ENCODE measurements around the gene KRTDAP. TPM values are rescaled to one million over a fixed set of nuclear protein-coding genes. Genes with fewer than 3 reads are reported as not detected.

KRTDAP gene
- total RNA-seq, 1 donor from 2014 or later: not detected

DNA sequence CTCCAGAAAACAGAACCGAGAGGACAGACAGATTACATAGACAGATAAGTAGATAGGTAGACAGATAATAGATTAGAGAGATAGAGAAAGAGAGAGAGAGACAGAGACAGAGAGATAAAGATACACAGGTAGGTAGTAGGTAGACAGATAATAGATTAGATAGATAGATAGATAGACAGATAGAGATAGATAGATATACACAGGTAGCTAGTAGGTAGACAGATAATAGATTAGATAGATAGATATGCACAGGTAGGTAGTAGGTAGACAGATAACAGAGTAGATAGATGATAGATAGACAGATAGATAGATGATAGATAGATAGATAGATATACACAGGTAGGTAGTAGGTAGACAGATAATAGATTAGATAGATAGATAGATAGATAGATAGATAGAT lies 32.1 kb downstream of the KRTDAP start:
- POLR2A ChIA-PET: interaction anchor here (0.6 to 4.9 kb wide), 6 partner anchors 9 to 135 kb away, joined by 3 to 33 read pairs (median 4); partner anchors contain the start of gene FFAR1
- H3K27me3 Mint-ChIP-seq: no peaks in the 10 kb centered on the region
- intact Hi-C loops (cut with micrococcal nuclease): no loop called here

DNA sequence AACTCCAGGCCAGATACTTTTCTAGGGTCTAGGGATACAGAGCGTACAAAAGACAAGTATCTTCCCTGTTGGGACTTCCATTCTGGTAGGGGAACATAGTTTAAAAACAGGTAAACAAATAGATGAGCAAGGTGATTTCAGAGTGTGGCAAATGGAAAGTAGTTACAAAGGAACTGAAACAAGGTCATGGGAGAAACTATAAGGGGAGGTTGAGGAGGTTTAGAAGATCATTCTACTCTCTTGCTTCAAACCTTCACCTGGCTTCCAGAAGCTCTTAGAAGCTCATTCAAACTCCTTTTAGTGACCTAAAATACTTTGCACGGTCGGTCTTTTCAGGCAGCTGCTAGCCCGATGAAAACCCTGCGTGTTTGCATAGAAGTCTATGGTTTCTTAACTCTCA lies 33.1 kb downstream of the KRTDAP start:
- intact Hi-C loops (cut with micrococcal nuclease): no loop called here
- Mint-ChIP-seq H3K27me3 (no peaks in the 10 kb centered on the region), H3K4me1 (peaks cover 65% of the 10 kb centered on the region), H3K9me3 (no peaks in the 10 kb centered on the region), H3K27ac (peak overlapping the region; percentile 1), H3K4me3 (peak overlapping the region; percentile 21), H3K36me3 (ENCODE audit: low read depth) (no peaks in the 10 kb centered on the region)
- DNase-seq (no peak), ATAC-seq (ENCODE audit: low read depth) (peak; percentile 7)
- ChIA-PET POLR2A (interaction anchor here (0.5 to 4.9 kb wide), 6 partner anchors 9 to 322 kb away, joined by 3 to 33 read pairs (median 3); partner anchors contain the start of genes FFAR1 and LGI4), CTCF (interaction anchor here (0.7 to 3.7 kb wide), 4 partner anchors 9 to 104 kb away, joined by 4 to 18 read pairs (median 7); no protein-coding TSS in a partner anchor)
- TF ChIP-seq, protein P1, sequence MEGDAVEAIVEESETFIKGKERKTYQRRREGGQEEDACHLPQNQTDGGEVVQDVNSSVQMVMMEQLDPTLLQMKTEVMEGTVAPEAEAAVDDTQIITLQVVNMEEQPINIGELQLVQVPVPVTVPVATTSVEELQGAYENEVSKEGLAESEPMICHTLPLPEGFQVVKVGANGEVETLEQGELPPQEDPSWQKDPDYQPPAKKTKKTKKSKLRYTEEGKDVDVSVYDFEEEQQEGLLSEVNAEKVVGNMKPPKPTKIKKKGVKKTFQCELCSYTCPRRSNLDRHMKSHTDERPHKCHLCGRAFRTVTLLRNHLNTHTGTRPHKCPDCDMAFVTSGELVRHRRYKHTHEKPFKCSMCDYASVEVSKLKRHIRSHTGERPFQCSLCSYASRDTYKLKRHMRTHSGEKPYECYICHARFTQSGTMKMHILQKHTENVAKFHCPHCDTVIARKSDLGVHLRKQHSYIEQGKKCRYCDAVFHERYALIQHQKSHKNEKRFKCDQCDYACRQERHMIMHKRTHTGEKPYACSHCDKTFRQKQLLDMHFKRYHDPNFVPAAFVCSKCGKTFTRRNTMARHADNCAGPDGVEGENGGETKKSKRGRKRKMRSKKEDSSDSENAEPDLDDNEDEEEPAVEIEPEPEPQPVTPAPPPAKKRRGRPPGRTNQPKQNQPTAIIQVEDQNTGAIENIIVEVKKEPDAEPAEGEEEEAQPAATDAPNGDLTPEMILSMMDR (IDR thresholded peaks at IDR 0.05): no peak

More for the DNA sequence above, 32.1 kb downstream of the KRTDAP start:
- DNase-seq: no peak
- Mint-ChIP-seq H3K36me3 (ENCODE audit: low read depth) (no peaks in the 10 kb centered on the region), H3K9me3 (no peaks in the 10 kb centered on the region), H3K27ac (no peak overlapping the region), H3K4me3 (peak overlapping the region; percentile 6), H3K4me1 (peaks cover 75% of the 10 kb centered on the region)
- CTCF ChIA-PET: interaction anchor here (1.9 to 3.7 kb wide), 3 partner anchors 11 to 105 kb away, joined by 6 to 18 read pairs (median 9); no protein-coding TSS in a partner anchor
- TF ChIP-seq, protein P1 (IDR thresholded peaks at IDR 0.05): no peak
- ATAC-seq (ENCODE audit: low read depth): no peak

DNA sequence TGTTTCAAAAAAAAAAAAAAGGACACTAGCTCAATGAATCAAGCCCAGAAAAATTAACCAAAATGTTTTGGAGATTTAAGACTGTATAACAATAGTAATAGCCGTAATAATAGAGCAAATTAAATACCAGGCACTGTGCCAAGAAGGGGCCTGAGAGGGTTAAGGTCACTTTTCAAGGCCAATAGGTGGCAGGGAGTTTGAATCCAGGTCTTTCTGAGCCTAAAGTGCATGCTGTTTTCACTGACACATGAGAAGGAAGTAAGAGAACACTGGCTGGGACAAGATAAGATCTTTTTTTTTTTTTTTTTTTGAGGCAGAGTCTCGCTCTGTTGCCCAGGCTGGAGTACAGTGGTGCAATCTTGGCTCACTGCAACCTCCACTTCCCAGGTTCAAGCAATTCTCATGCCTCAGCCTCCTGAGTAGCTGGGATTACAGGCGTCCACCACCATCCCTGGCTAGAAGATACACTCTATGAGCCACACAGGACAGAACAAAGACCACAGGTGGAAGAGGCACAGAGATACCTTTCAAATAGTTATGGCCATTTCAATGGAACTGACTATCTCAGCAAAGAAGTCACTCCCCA lies 34.6 kb downstream of the KRTDAP start:
- DNase-seq (no peak), ATAC-seq (ENCODE audit: low read depth) (no peak)
- no peaks in the 10 kb centered on the region for H3K9me3 Mint-ChIP-seq
- ChIA-PET POLR2A (interaction anchor here (0.5 to 0.8 kb wide), 2 partner anchors 47 to 265 kb away, joined by 3 to 6 read pairs; no protein-coding TSS in a partner anchor), CTCF (no interaction called here)
- TF ChIP-seq, protein P1 (IDR thresholded peaks at IDR 0.05): no peak
- intact Hi-C loops (cut with micrococcal nuclease): no loop called here
- peaks cover 62% of the 10 kb centered on the region for H3K4me1 Mint-ChIP-seq
- H3K27ac Mint-ChIP-seq: no peak overlapping the region
- H3K36me3 Mint-ChIP-seq (ENCODE audit: low read depth): no peaks in the 10 kb centered on the region
- H3K4me3 Mint-ChIP-seq: no peak overlapping the region
- no peaks in the 10 kb centered on the region for H3K27me3 Mint-ChIP-seq

DNA sequence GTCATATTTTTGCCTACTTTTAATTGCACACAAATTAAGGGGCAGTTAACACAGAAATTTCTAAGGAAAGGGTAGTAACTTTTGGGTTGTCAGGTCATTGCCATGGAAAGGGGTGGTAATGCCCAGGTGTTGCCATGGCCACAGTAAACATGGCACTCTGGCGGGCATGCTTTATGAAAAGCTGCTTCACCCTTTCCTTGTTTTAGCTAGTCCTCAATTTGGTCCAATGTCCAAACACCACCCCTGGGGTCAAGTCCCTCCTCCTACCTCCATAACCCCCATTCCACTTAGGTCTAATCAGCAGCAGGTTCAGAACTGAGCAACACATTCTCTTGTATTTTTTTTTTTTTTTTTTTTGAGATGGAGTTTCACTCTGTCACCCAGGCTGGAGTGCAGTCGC lies 35.6 kb downstream of the KRTDAP start:
- POLR2A ChIA-PET: no interaction called here
- Mint-ChIP-seq H3K36me3 (ENCODE audit: low read depth) (no peaks in the 10 kb centered on the region), H3K4me3 (no peak overlapping the region), H3K27ac (no peak overlapping the region), H3K9me3 (no peaks in the 10 kb centered on the region), H3K27me3 (peaks cover 2% of the 10 kb centered on the region), H3K4me1 (peaks cover 52% of the 10 kb centered on the region)
- CTCF ChIA-PET: no interaction called here
- TF ChIP-seq, protein P1 (IDR thresholded peaks at IDR 0.05): no peak
- no peak for ATAC-seq (ENCODE audit: low read depth)
- DNase-seq: no peak
- intact Hi-C loops (cut with micrococcal nuclease): no loop called here

DNA sequence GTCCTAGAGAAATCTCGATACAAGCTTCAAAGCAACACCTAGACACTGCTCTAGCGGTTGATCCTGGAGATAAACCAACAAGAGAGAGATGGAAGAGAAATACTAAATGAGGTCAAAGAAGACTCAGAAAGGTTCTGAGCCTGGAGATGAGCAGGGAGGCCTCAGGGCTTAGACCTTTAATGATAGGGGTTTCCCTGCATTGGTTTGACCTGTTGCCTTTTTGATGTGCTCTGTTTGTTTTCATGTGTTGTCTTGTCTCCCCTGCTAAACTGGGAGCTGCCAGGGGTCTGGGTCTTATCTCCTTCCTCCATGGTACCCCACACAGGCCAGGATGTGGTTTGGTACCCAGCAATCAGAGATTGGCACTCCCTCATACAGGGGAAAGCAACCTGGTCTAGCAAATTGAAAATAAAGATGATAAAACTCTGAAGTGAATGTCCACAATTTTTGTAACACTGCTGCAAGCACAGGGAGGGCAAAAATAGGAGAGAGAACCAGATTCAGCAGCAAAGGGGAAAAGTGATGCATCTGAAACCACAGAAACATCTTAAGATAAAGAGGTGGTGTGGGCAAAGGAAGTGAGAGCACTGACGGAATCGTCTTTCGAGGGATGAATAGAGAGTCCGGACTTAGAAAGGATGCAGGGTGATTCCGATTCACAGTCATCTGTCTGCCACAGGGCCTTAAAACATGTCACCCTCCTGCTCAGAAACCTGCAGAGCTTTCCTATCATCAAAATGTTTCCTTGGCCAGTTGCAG lies 38.7 kb downstream of the KRTDAP start:
- H3K4me1 Mint-ChIP-seq: peaks cover 43% of the 10 kb centered on the region
- intact Hi-C loops (cut with micrococcal nuclease): no loop called here
- no peaks in the 10 kb centered on the region for H3K36me3 Mint-ChIP-seq (ENCODE audit: low read depth)
- ATAC-seq (ENCODE audit: low read depth) (peak; percentile 54), DNase-seq (no peak)
- H3K4me3 Mint-ChIP-seq: no peak overlapping the region
- H3K27me3 Mint-ChIP-seq: peaks cover 2% of the 10 kb centered on the region
- POLR2A ChIA-PET: interaction anchor here (0.7 kb wide), 1 partner anchor 209 kb away, joined by 6 read pairs; no protein-coding TSS in a partner anchor
- no peaks in the 10 kb centered on the region for H3K9me3 Mint-ChIP-seq
- TF ChIP-seq, protein P1 (IDR thresholded peaks at IDR 0.05): no peak
- CTCF ChIA-PET: interaction anchor here (0.7 to 0.8 kb wide), 2 partner anchors 17 to 36 kb away, joined by 3 to 4 read pairs; no protein-coding TSS in a partner anchor
- H3K27ac Mint-ChIP-seq: no peak overlapping the region

All from activated B cell treated with CpG ODN at 0.5 μM for 24 hours (primary cell).